IMR-90 (cell line): ENCODE measurements around the gene KLC4. TPM values are rescaled to one million over a fixed set of nuclear protein-coding genes. Genes with fewer than 3 reads are reported as not detected.

Experiments
- ATAC-seq: fragments of 200-7000 bp; cut with Tn5 transposase; 2 replicates; pipeline ENCODE4 v1.9.1; 2020; ENCODE audit warnings: low read depth, mild to moderate bottlenecking, moderate library complexity
- BruUV-seq: library from RNA; stranded (reverse); fragments of 400-500 nt; replicated peaks from 2 replicates; lab custom pipeline; 2021; lab: Mats Ljungman, UMichigan
- CTCF ChIA-PET: fragments of 300-600 bp; formaldehyde crosslinking; extraction: SDS; loops from one replicate; lab custom pipeline; 2021; ENCODE audit warnings: antibody characterized with exemption; lab: Yijun Ruan, JAX
- POLR2A ChIA-PET: fragments of 300-600 bp; sonication (Branson Sonifier 250); formaldehyde crosslinking; loops from one replicate; lab custom pipeline; 2022; ENCODE audit warnings: antibody characterized with exemption; ENCODE audit not compliant: unreplicated experiment; lab: Charles Lee
- DNase-seq: peaks from one replicate; pipeline ENCODE4 v3.0.0; 2013
- H2AFZ ChIP-seq: replicated peaks from 2 replicates; pipeline ENCODE3; 2013; ENCODE audit warnings: low read length, mild to moderate bottlenecking; ENCODE audit not compliant: poor library complexity
- H2AK5ac ChIP-seq: 2 replicates; pipeline ENCODE4 v1.6.1; 2013; ENCODE audit warnings: low read depth, low read length, inconsistent platforms
- H2AK9ac ChIP-seq: replicated peaks from 2 replicates; pipeline ENCODE3; 2013; ENCODE audit warnings: mild to moderate bottlenecking, low read depth, low read length, moderate library complexity; ENCODE audit not compliant: poor library complexity
- H2BK120ac ChIP-seq: 2 replicates; pipeline ENCODE4 v1.6.1; 2013; ENCODE audit warnings: low read depth, low read length, inconsistent platforms
- H2BK15ac ChIP-seq: 3 replicates; pipeline ENCODE4 v1.6.1; 2013; ENCODE audit warnings: low read depth, low read length, inconsistent platforms
- H2BK20ac ChIP-seq: 2 replicates; pipeline ENCODE4 v1.6.1; 2013; ENCODE audit warnings: low read depth, mild to moderate bottlenecking, inconsistent platforms, low read length, moderate library complexity
- H2BK5ac ChIP-seq: 2 replicates; pipeline ENCODE4 v1.6.1; 2013; ENCODE audit warnings: mild to moderate bottlenecking, low read depth, low read length, inconsistent platforms; ENCODE audit not compliant: poor library complexity, severe bottlenecking
- H3K14ac ChIP-seq: replicated peaks from 2 replicates; pipeline ENCODE4 v1.6.1; 2013; ENCODE audit warnings: low read depth, low read length, inconsistent platforms
- H3K18ac ChIP-seq: 2 replicates; pipeline ENCODE4 v1.6.1; 2013; ENCODE audit warnings: low read depth, low read length, control low read depth
- H3K23ac ChIP-seq: 2 replicates; pipeline ENCODE4 v1.6.1; 2013; ENCODE audit warnings: low read depth, low read length, inconsistent platforms
- H3K27ac ChIP-seq: 2 replicates; pipeline ENCODE4 v1.5.1; 2013; ENCODE audit warnings: mild to moderate bottlenecking, control low read depth, low read length; ENCODE audit not compliant: insufficient read depth
- H3K27me3 ChIP-seq: 2 replicates; pipeline ENCODE4 v1.6.1; 2013; ENCODE audit warnings: low read length; ENCODE audit not compliant: control insufficient read depth, insufficient read depth
- H3K36me3 ChIP-seq: 2 replicates; pipeline ENCODE4 v1.6.1; 2013; ENCODE audit warnings: low read length, mixed read lengths; ENCODE audit not compliant: control insufficient read depth, insufficient read depth
- H3K4ac ChIP-seq: 2 replicates; pipeline ENCODE4 v1.6.1; 2013; ENCODE audit warnings: low read depth, low read length, inconsistent platforms
- H3K4me1 ChIP-seq: 2 replicates; pipeline ENCODE4 v1.6.1; 2013; ENCODE audit warnings: low read length, mixed read lengths; ENCODE audit not compliant: control insufficient read depth, insufficient read depth
- H3K4me2 ChIP-seq: 2 replicates; pipeline ENCODE4 v1.6.1; 2013; ENCODE audit warnings: low read depth, mild to moderate bottlenecking, control low read depth, low read length, moderate library complexity
- H3K4me3 ChIP-seq: 2 replicates; pipeline ENCODE4 v1.5.1; 2013; ENCODE audit warnings: low read depth, mild to moderate bottlenecking, control low read depth, low read length, moderate library complexity; ENCODE audit not compliant: insufficient read depth
- H3K56ac ChIP-seq: 2 replicates; pipeline ENCODE4 v1.6.1; 2013; ENCODE audit warnings: low read length, inconsistent platforms; ENCODE audit not compliant: insufficient read depth; ENCODE audit errors: extremely low read depth
- H3K79me1 ChIP-seq, 2 experiments: 2 replicates each; pipeline ENCODE4 v1.6.1; 2013; ENCODE audit warnings: low read length in 2 of 2, inconsistent platforms in 1 of 2, low read depth in 1 of 2
- H3K9ac ChIP-seq: 2 replicates; pipeline ENCODE4 v1.6.1; 2013; ENCODE audit warnings: low read depth, low read length, control low read depth
- H3K9me1 ChIP-seq: 2 replicates; pipeline ENCODE4 v1.6.1; 2013; ENCODE audit warnings: low read length, inconsistent platforms; ENCODE audit not compliant: insufficient read depth
- H3K9me3 ChIP-seq: 2 replicates; pipeline ENCODE4 v1.6.1; 2013; ENCODE audit warnings: low read length; ENCODE audit not compliant: control insufficient read depth, insufficient read depth
- H4K20me1 ChIP-seq: 2 replicates; pipeline ENCODE4 v1.6.1; 2013; ENCODE audit warnings: low read length, inconsistent platforms; ENCODE audit not compliant: insufficient read depth
- H4K5ac ChIP-seq: 2 replicates; pipeline ENCODE4 v1.6.1; 2013; ENCODE audit warnings: mild to moderate bottlenecking, low read depth, low read length, control low read depth
- H4K8ac ChIP-seq, 2 experiments: 2 replicates each; pipeline ENCODE4 v1.6.1; 2013; ENCODE audit warnings: low read depth in 2 of 2, low read length in 2 of 2, control low read depth in 1 of 2, inconsistent platforms in 1 of 2
- H4K91ac ChIP-seq: 2 replicates; pipeline ENCODE4 v1.6.1; 2013; ENCODE audit warnings: low read depth, low read length, inconsistent platforms; ENCODE audit not compliant: insufficient read depth
- BHLHE40 ChIP-seq: fragments of 150-350 bp; IDR thresholded peaks from 2 replicates; pipeline ENCODE4 v1.6.1; 2016; ENCODE audit warnings: mild to moderate bottlenecking, low read depth, low read length
- CEBPB ChIP-seq: IDR thresholded peaks from 2 replicates; pipeline ENCODE4 v1.6.1; 2012; ENCODE audit warnings: low read depth, low read length, improper control_type of control experiment
- CHD1 ChIP-seq: IDR thresholded peaks from 2 replicates; pipeline ENCODE4 v1.6.1; 2012; ENCODE audit warnings: low read depth, low read length, improper control_type of control experiment
- FOS ChIP-seq: fragments of 150-350 bp; IDR thresholded peaks from 2 replicates; pipeline ENCODE4 v1.6.1; 2016; ENCODE audit warnings: low read depth, low read length
- MAFK ChIP-seq: IDR thresholded peaks from 2 replicates; pipeline ENCODE4 v1.6.1; 2012; ENCODE audit warnings: low read depth, low read length, improper control_type of control experiment
- MXI1 ChIP-seq: IDR thresholded peaks from 2 replicates; pipeline ENCODE4 v1.6.1; 2012; ENCODE audit warnings: low read depth, mild to moderate bottlenecking, low read length, moderate library complexity, borderline replicate concordance
- NFE2L2 ChIP-seq: fragments of 150-350 bp; IDR thresholded peaks from 2 replicates; pipeline ENCODE4 v1.6.1; 2016; ENCODE audit warnings: low read depth, mild to moderate bottlenecking, low read length
- POLR2A ChIP-seq: IDR thresholded peaks from 2 replicates; pipeline ENCODE4 v1.6.1; 2012; ENCODE audit warnings: mild to moderate bottlenecking, low read depth, low read length
- RAD21 ChIP-seq: IDR thresholded peaks from 2 replicates; pipeline ENCODE4 v1.6.1; 2012; ENCODE audit warnings: low read length, improper control_type of control experiment
- RCOR1 ChIP-seq: IDR thresholded peaks from 2 replicates; pipeline ENCODE4 v1.6.1; 2012; ENCODE audit warnings: mild to moderate bottlenecking, low read length, improper control_type of control experiment; ENCODE audit not compliant: insufficient replicate concordance
- whole genome bisulfite sequencing, 2 experiments: methylation state at CpG; one replicate each; pipeline versions ENCODE4 v1.1.5 to v1.1.7; 2013; ENCODE audit warnings: missing lambda C conversion rate in 2 of 2; ENCODE audit not compliant: insufficient read length in 1 of 2; ENCODE audit errors: extremely low coverage in 2 of 2; 5-methylcytosine and 5-hydroxymethylcytosine counted together
- dilution Hi-C: fragments of 300-500 bp; cut with HindIII; formaldehyde crosslinking; loops from one replicate; pipeline ENCODE4 v1.14.3; 2018; ENCODE audit warnings: low sequenced_read_pairs; ENCODE audit not compliant: unreplicated experiment
- in situ Hi-C: fragments of 300-500 bp; cut with MboI; formaldehyde crosslinking; loops from 3 replicates; pipeline ENCODE4 v1.14.3; 2019; ENCODE audit warnings: low sequenced_read_pairs, inconsistent platforms, mixed read lengths
- intact Hi-C: fragments of 100-400 bp; cut with micrococcal nuclease; formaldehyde crosslinking; loops from 2 replicates; pipeline ENCODE4 v1.10.0; 2022
- polyA plus RNA-seq, 3 experiments: library from polyadenylated mRNA; depleted of rRNA; stranded (reverse); fragments of >200 nt; gene quantifications; 2 replicates each; pipeline ENCODE4 v1.2.3, GENCODE V29; 2012; ENCODE audit warnings: low replicate concordance in 1 of 3
- total RNA-seq: library from RNA; depleted of rRNA; stranded (reverse); fragments of >200 nt; gene quantifications from 2 replicates; pipeline ENCODE4 v1.2.3, GENCODE V29; 2012
- TF ChIP-seq, protein P1 (sequence below): fragments of 150-350 bp; IDR thresholded peaks from 2 replicates; pipeline ENCODE4 v1.6.1; 2016; ENCODE audit warnings: low read depth, mild to moderate bottlenecking, low read length, moderate library complexity, borderline replicate concordance
- TF ChIP-seq, protein P2 (sequence below): fragments of 150-350 bp; IDR thresholded peaks from 2 replicates; pipeline ENCODE4 v1.6.1; 2017; ENCODE audit warnings: mild to moderate bottlenecking, antibody characterized with exemption, low read length, low read depth
- TF ChIP-seq, protein P3 (sequence below): conservative IDR thresholded peaks from 2 replicates; pipeline ENCODE4 v1.5.1; 2012; ENCODE audit warnings: mild to moderate bottlenecking, low read depth, low read length, improper control_type of control experiment

Gene KLC4
- total and polyA plus RNA-seq, 2 of the 4 experiments (the other 2 are of a cell fraction) = 10.9 to 13.0 TPM

DNA sequence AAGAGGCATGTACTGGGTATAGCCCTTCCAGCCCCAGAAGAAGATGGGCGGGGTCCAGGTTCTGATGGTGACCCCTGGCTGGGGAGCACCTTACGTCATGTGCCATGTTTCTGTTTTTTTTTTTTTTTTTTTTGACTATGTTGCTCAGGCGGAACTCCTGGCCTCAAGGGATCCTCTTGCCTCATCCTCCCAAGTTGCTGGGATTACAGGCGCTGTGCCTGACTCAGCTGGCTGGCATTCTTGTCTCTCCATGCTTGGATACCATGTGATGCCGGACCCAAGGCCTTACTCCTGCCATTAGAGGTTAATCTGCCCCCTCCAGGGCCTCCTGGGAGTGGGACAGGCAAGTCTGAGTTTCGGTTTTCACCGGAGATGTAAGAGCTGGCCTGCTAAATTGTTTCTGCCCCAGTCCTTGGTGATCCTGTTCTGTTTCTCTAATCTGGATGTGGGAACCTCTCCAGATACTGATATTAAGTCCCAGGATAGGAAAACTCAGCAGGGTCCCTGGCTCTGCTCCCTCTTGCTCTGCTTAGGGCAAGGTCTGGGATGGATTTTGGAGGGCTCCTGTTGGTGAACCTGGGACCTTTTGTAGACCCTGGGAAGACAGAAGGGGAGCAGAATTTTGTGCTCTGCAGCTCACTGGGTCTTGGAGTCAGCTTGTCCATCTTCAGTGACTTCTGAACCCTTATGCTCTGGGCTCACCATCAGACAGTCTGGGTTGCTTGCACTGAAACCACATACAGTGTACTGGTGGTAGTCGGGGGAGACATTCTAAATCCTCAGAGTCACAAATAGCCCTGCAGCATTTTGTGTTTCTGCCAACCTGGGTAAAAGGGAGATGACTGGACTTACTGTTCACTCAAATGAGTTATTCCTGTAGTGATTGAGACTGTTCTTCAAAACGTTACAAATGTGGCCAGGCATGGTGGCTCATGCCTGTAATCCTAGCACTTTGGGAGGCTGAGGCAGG, 61.8 kb downstream of the KLC4 start:
- peaks cover 40 to 90% of the 10 kb centered on the region in 2 experiments for H3K79me1 ChIP-seq
- ATAC-seq (peak; percentile 77), DNase-seq (peak; percentile 98)
- H3K18ac ChIP-seq = peak overlapping the region; percentile 62
- POLR2A ChIA-PET = interaction anchor here (0.6 kb wide), 1 partner anchor 16 kb away, joined by 5 read pairs; no protein-coding TSS in a partner anchor
- H2AFZ ChIP-seq = peak overlapping the region; percentile 71
- peak overlapping the region; percentile 91 for H3K4ac ChIP-seq
- no peaks in the 10 kb centered on the region for H3K9me3 ChIP-seq
- WGBS, 2 experiments = no CpG with 5 or more reads among the region's 9 CpGs
- BruUV-seq = no TSS peak
- H2BK120ac ChIP-seq = peak overlapping the region; percentile 83
- H3K27me3 ChIP-seq = no peaks in the 10 kb centered on the region
- H4K8ac ChIP-seq = peak overlapping the region; percentile 23 to 85
- H3K56ac ChIP-seq = peak overlapping the region; percentile 87
- H4K20me1 ChIP-seq = peaks cover 27% of the 10 kb centered on the region
- H4K91ac ChIP-seq = peak overlapping the region; percentile 87
- H3K9ac ChIP-seq = peak overlapping the region; percentile 49
- dilution Hi-C loops (no loop called here), in situ Hi-C loops (no loop called here), intact Hi-C loops (loop anchor here (2.0 kb wide), 1 partner anchor 46 kb away; no protein-coding TSS in a partner anchor)
- H3K9me1 ChIP-seq = peaks cover 54% of the 10 kb centered on the region
- no peak overlapping the region; the same call in 1 of the 2 replicates for H3K4me3 ChIP-seq
- peak overlapping the region; percentile 88 for H3K23ac ChIP-seq
- peak overlapping the region; percentile 83 for H3K14ac ChIP-seq
- peak overlapping the region; percentile 73 for H4K5ac ChIP-seq
- peak overlapping the region; percentile 88 for H2BK5ac ChIP-seq
- H3K36me3 ChIP-seq = no peaks in the 10 kb centered on the region
- CTCF ChIA-PET = no interaction called here
- H2BK15ac ChIP-seq = peak overlapping the region; percentile 83; the same call in 1 of the 3 replicates
- H3K4me1 ChIP-seq = peaks cover 64% of the 10 kb centered on the region
- H3K27ac ChIP-seq = peak overlapping the region; percentile 86
- H2BK20ac ChIP-seq = peak overlapping the region; percentile 86
- H3K4me2 ChIP-seq = peak overlapping the region; percentile 57
- H2AK5ac ChIP-seq = peak overlapping the region; percentile 78
- H2AK9ac ChIP-seq = peak overlapping the region; percentile 92
- TF ChIP-seq POLR2A (no peak), NFE2L2 (peak; percentile 20; the same call in 1 of the 2 replicates), BHLHE40 (peak; percentile 56; the same call in 1 of the 2 replicates), RCOR1 (peak; percentile 63), MAFK (peak; percentile 36; the same call in 1 of the 2 replicates), CEBPB (peak; percentile 98), CHD1 (no peak), MXI1 (peak; percentile 54; the same call in 1 of the 2 replicates), FOS (peak; percentile 84), RAD21 (0 out of 2 replicates have a peak, but pooled peaks have one; percentile 14)
- TF ChIP-seq, protein P1, sequence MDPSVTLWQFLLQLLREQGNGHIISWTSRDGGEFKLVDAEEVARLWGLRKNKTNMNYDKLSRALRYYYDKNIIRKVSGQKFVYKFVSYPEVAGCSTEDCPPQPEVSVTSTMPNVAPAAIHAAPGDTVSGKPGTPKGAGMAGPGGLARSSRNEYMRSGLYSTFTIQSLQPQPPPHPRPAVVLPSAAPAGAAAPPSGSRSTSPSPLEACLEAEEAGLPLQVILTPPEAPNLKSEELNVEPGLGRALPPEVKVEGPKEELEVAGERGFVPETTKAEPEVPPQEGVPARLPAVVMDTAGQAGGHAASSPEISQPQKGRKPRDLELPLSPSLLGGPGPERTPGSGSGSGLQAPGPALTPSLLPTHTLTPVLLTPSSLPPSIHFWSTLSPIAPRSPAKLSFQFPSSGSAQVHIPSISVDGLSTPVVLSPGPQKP = no peak
- TF ChIP-seq, protein P2, sequence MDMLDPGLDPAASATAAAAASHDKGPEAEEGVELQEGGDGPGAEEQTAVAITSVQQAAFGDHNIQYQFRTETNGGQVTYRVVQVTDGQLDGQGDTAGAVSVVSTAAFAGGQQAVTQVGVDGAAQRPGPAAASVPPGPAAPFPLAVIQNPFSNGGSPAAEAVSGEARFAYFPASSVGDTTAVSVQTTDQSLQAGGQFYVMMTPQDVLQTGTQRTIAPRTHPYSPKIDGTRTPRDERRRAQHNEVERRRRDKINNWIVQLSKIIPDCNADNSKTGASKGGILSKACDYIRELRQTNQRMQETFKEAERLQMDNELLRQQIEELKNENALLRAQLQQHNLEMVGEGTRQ = peak; percentile 88
- TF ChIP-seq, protein P3, sequence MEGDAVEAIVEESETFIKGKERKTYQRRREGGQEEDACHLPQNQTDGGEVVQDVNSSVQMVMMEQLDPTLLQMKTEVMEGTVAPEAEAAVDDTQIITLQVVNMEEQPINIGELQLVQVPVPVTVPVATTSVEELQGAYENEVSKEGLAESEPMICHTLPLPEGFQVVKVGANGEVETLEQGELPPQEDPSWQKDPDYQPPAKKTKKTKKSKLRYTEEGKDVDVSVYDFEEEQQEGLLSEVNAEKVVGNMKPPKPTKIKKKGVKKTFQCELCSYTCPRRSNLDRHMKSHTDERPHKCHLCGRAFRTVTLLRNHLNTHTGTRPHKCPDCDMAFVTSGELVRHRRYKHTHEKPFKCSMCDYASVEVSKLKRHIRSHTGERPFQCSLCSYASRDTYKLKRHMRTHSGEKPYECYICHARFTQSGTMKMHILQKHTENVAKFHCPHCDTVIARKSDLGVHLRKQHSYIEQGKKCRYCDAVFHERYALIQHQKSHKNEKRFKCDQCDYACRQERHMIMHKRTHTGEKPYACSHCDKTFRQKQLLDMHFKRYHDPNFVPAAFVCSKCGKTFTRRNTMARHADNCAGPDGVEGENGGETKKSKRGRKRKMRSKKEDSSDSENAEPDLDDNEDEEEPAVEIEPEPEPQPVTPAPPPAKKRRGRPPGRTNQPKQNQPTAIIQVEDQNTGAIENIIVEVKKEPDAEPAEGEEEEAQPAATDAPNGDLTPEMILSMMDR = peak; percentile 29
